HCT116 (cell line): ENCODE measurements around the gene DDX41. TPM values are rescaled to one million over a fixed set of nuclear protein-coding genes. Genes with fewer than 3 reads are reported as not detected.
A peak's percentile ranks its signal among the peaks of the same experiment; 100 is the strongest.

Experiments
- ATAC-seq: fragments of 200-7000 bp; cut with Tn5 transposase; 2 replicates; pipeline ENCODE4 v1.9.1; 2020; ENCODE audit warnings: mild to moderate bottlenecking, moderate library complexity
- BruUV-seq: library from RNA; stranded (reverse); fragments of 400-500 nt; replicated peaks from 2 replicates; lab custom pipeline; 2021; lab: Mats Ljungman, UMichigan
- CTCF ChIA-PET: fragments of 300-600 bp; sonication (Branson Sonifier 250); formaldehyde crosslinking; loops from one replicate; lab custom pipeline; 2021; ENCODE audit warnings: antibody characterized with exemption; lab: Charles Lee
- POLR2A ChIA-PET: fragments of 300-600, 350-600 bp; sonication (Branson Sonifier 250); formaldehyde crosslinking; loops from one replicate; lab custom pipeline; 2021; ENCODE audit warnings: antibody characterized with exemption; lab: Charles Lee
- RAD21 ChIA-PET, 2 experiments: fragments of 300-600 bp; sonication (Branson Sonifier 250); formaldehyde crosslinking; loops; one replicate each; lab custom pipeline; 2023; ENCODE audit warnings: low total read pairs in 2 of 2; ENCODE audit not compliant: uncharacterized antibody in 2 of 2, unreplicated experiment in 2 of 2, low non-redundant PET in 1 of 2; lab: Charles Lee
- DNase-seq: peaks from one replicate; pipeline ENCODE4 v3.0.0-alpha.2; 2010; ENCODE audit warnings: low read depth, low spot score
- H2AFZ ChIP-seq: fragments of 200-600 bp; shearing (Covaris generic), sonication (generic); 2 replicates; pipeline ENCODE4 v1.6.1; 2017; ENCODE audit warnings: low read depth, mixed run types, mixed read lengths, antibody characterized with exemption, low read length; ENCODE audit not compliant: poor library complexity, severe bottlenecking
- H3K27ac ChIP-seq: 2 replicates; pipeline ENCODE4 v1.5.1; 2012; ENCODE audit warnings: low read depth, low read length
- H3K27me3 ChIP-seq: fragments of 200-600 bp; sonication (generic); 2 replicates; pipeline ENCODE4 v1.6.1; 2016; ENCODE audit warnings: mixed run types, low read length, mixed read lengths; ENCODE audit not compliant: insufficient read depth
- H3K36me3 ChIP-seq, 2 experiments: fragments of 200-500 bp in 1 of 2; fragments of 200-600 bp in 1 of 2; sonication (Bioruptor generic) in 1 of 2; sonication (generic) in 1 of 2; 2 replicates each; pipeline versions ENCODE4 v1.5.1 to v1.6.1; 2014 to 2016; ENCODE audit warnings: low read length in 2 of 2, inconsistent platforms in 1 of 2, mixed read lengths in 1 of 2, mixed run types in 1 of 2; ENCODE audit not compliant: insufficient read depth in 2 of 2, control insufficient read depth in 1 of 2
- H3K4me1 ChIP-seq, 2 experiments: fragments of 200-600 bp in 1 of 2; sonication (generic) in 1 of 2; 2 replicates each; pipeline versions ENCODE4 v1.5.1 to v1.6.1; 2012 to 2017; ENCODE audit warnings: low read length in 2 of 2, inconsistent platforms in 1 of 2, mild to moderate bottlenecking in 1 of 2, mixed read lengths in 1 of 2, mixed run types in 1 of 2, moderate library complexity in 1 of 2; ENCODE audit not compliant: insufficient read depth in 2 of 2, control insufficient read depth in 1 of 2
- H3K4me2 ChIP-seq: fragments of 200-600 bp; sonication (generic); 2 replicates; pipeline ENCODE4 v1.6.1; 2017; ENCODE audit warnings: mixed run types, low read length, mixed read lengths
- H3K4me3 ChIP-seq, 2 experiments: fragments of 200-600 bp in 1 of 2; sonication (generic) in 1 of 2; replicated peaks in 1 of 2; 2 replicates each; pipeline ENCODE4 v1.5.1; 2011 to 2016; ENCODE audit warnings: low read length in 2 of 2, control low read depth in 1 of 2, low read depth in 1 of 2, mild to moderate bottlenecking in 1 of 2, mixed read lengths in 1 of 2, mixed run types in 1 of 2
- H3K79me2 ChIP-seq: fragments of 200-600 bp; sonication (generic); 2 replicates; pipeline ENCODE4 v1.6.1; 2017; ENCODE audit warnings: mild to moderate bottlenecking, mixed run types, low read length, moderate library complexity, mixed read lengths; ENCODE audit not compliant: insufficient read depth
- H3K9ac ChIP-seq: fragments of 200-600 bp; sonication (generic); 2 replicates; pipeline ENCODE4 v1.6.1; 2016; ENCODE audit warnings: low read length, mixed read lengths
- H3K9me2 ChIP-seq: fragments of 200-600 bp; sonication (generic), shearing (Covaris generic); 2 replicates; pipeline ENCODE4 v1.6.1; 2017; ENCODE audit warnings: mixed run types, mild to moderate bottlenecking, moderate library complexity; ENCODE audit not compliant: insufficient read depth
- H3K9me3 ChIP-seq, 2 experiments: fragments of 200-500 bp in 1 of 2; fragments of 200-600 bp in 1 of 2; sonication (Bioruptor generic) in 1 of 2; sonication (generic) in 1 of 2; 2 replicates each; pipeline ENCODE4 v1.6.1; 2014 to 2017; ENCODE audit warnings: low read length in 2 of 2, mixed read lengths in 2 of 2, inconsistent platforms in 1 of 2, low read depth in 1 of 2, mild to moderate bottlenecking in 1 of 2, mixed run types in 1 of 2, moderate library complexity in 1 of 2; ENCODE audit not compliant: control insufficient read depth in 1 of 2, insufficient read depth in 1 of 2
- H4K20me1 ChIP-seq: fragments of 200-600 bp; sonication (generic), shearing (Covaris generic); 2 replicates; pipeline ENCODE4 v1.6.1; 2017; ENCODE audit warnings: mixed run types, mild to moderate bottlenecking, moderate library complexity; ENCODE audit not compliant: insufficient read depth
- ATF3 ChIP-seq: IDR thresholded peaks from 2 replicates; pipeline ENCODE4 v1.6.1; 2012
- CTCF ChIP-seq, 3 experiments: fragments of 200-600 bp in 1 of 3; sonication (generic) in 1 of 3; IDR thresholded peaks in 2 of 3; conservative IDR thresholded peaks in 1 of 3; 2 replicates each; pipeline ENCODE4 v1.5.1; 2012 to 2017; ENCODE audit warnings: low read depth in 2 of 3, low read length in 2 of 3, antibody characterized with exemption in 1 of 3, borderline replicate concordance in 1 of 3, control low read depth in 1 of 3, mild to moderate bottlenecking in 1 of 3, mixed read lengths in 1 of 3, mixed run types in 1 of 3, moderate library complexity in 1 of 3; ENCODE audit not compliant: insufficient read depth in 1 of 3
- EGR1 ChIP-seq: IDR thresholded peaks from 2 replicates; pipeline ENCODE4 v1.6.1; 2012; ENCODE audit warnings: low read depth
- ELF1 ChIP-seq: IDR thresholded peaks from 2 replicates; pipeline ENCODE4 v1.6.1; 2012; ENCODE audit warnings: low read depth, borderline replicate concordance
- EZH2phosphoT487 ChIP-seq: fragments of 200-600 bp; IDR thresholded peaks from 2 replicates; pipeline ENCODE4 v1.6.1; 2018; ENCODE audit warnings: antibody characterized with exemption, borderline replicate concordance
- FOSL1 ChIP-seq: IDR thresholded peaks from 2 replicates; pipeline ENCODE4 v1.6.1; 2012; ENCODE audit warnings: low read depth
- POLR2A ChIP-seq: IDR thresholded peaks from 2 replicates; pipeline ENCODE4 v1.7.0; 2011; ENCODE audit warnings: borderline replicate concordance; ENCODE audit not compliant: insufficient read depth, insufficient read length; ENCODE audit errors: extremely low read depth
- POLR2AphosphoS5 ChIP-seq: IDR thresholded peaks from 2 replicates; pipeline ENCODE4 v1.6.1; 2011; ENCODE audit warnings: mild to moderate bottlenecking, low read depth, low read length, moderate library complexity
- RAD21 ChIP-seq: IDR thresholded peaks from 2 replicates; pipeline ENCODE4 v1.6.1; 2012; ENCODE audit warnings: low read depth, mild to moderate bottlenecking
- SIN3A ChIP-seq: IDR thresholded peaks from 2 replicates; pipeline ENCODE4 v1.6.1; 2012; ENCODE audit warnings: low read depth
- SRF ChIP-seq: IDR thresholded peaks from 2 replicates; pipeline ENCODE4 v1.6.1; 2012; ENCODE audit warnings: low read depth
- YY1 ChIP-seq: IDR thresholded peaks from 2 replicates; pipeline ENCODE4 v1.6.1; 2011; ENCODE audit warnings: low read length, low read depth, moderate library complexity, mild to moderate bottlenecking; ENCODE audit not compliant: insufficient replicate concordance; ENCODE audit errors: extremely low read depth
- ZBTB33 ChIP-seq: IDR thresholded peaks from 2 replicates; pipeline ENCODE4 v1.6.1; 2011; ENCODE audit warnings: mild to moderate bottlenecking, low read length, moderate library complexity; ENCODE audit not compliant: insufficient replicate concordance; ENCODE audit errors: extremely low read depth
- ZNF274 ChIP-seq: fragments of 200-500 bp; sonication (Bioruptor generic); IDR thresholded peaks from 2 replicates; pipeline ENCODE4 v1.6.1; 2014; ENCODE audit warnings: mild to moderate bottlenecking, low read depth, low read length, inconsistent platforms
- intact Hi-C: fragments of 100-400 bp; cut with micrococcal nuclease; formaldehyde crosslinking; loops from 2 replicates; pipeline ENCODE4 v1.10.0; 2022
- total RNA-seq: library from RNA; stranded (reverse); gene quantifications from one replicate; pipeline ENCODE4 v1.2.1, GENCODE V29; 2021; ENCODE audit not compliant: unreplicated experiment

DDX41 gene
- total RNA-seq, 1 experiment from 2014 or later, result 141 TPM

GRCh38 chr5:177493795-177494345 lies 22.9 kb downstream of the DDX41 start:
- no peaks in the 10 kb centered on the region for H3K9me2 ChIP-seq
- H3K4me3 ChIP-seq, result peak overlapping the region; percentile 88 to 89
- H4K20me1 ChIP-seq, result peaks cover 11% of the 10 kb centered on the region; the same call in 1 of the 2 replicates
- H3K4me2 ChIP-seq, result peak overlapping the region; percentile 99
- H3K27ac ChIP-seq, result peak overlapping the region; percentile 96
- BruUV-seq, result no TSS peak
- DNase-seq, result no peak
- TF ChIP-seq SIN3A (no peak), CTCF (IDR thresholded peaks at IDR 0.05 in 2 of 3, conservative IDR thresholded peaks at IDR 0.05 in 1 of 3; ENCODE audit: borderline replicate concordance in 1 of 3, insufficient read depth in 1 of 3, low read depth in 2 of 3, low read length in 2 of 3) (no peak), ATF3 (no peak), SRF (no peak), POLR2A (no peak), ZNF274 (no peak), YY1 (no peak), EGR1 (no peak), RAD21 (no peak), ELF1 (no peak), ZBTB33 (no peak), EZH2phosphoT487 (no peak), FOSL1 (no peak), POLR2AphosphoS5 (no peak)
- H3K27me3 ChIP-seq, result no peaks in the 10 kb centered on the region
- H2AFZ ChIP-seq, result no peak overlapping the region
- peaks cover 35 to 69% of the 10 kb centered on the region in 2 experiments for H3K4me1 ChIP-seq
- H3K79me2 ChIP-seq, result peaks cover 67% of the 10 kb centered on the region
- ChIA-PET POLR2A (interaction anchor here (1.3 to 6.4 kb wide), 3 partner anchors 15 to 46 kb away, joined by 3 to 54 read pairs (median 7); no protein-coding TSS in a partner anchor), RAD21 (interaction anchor here in 1 of 2 experiments (0.6 kb wide), 1 partner anchor 17 kb away, joined by 3 read pairs; no protein-coding TSS in a partner anchor), CTCF (interaction anchor here (1.2 to 4.1 kb wide), 5 partner anchors 18 to 184 kb away, joined by 3 to 28 read pairs (median 4); no protein-coding TSS in a partner anchor)
- no peaks in the 10 kb centered on the region for H3K9me3 ChIP-seq
- intact Hi-C loops, result no loop called here
- H3K36me3 ChIP-seq, result peaks cover 5 to 29% of the 10 kb centered on the region in 2 experiments; a peak in 3 of 4 replicates
- no peak for ATAC-seq
- peak overlapping the region; percentile 94 for H3K9ac ChIP-seq
